ENCODE results near the gene SPO11.

GRCh38 chr20:57387945-57388371 is 58.4 kb downstream of the SPO11 start:
- TF ChIP-seq EZH2phosphoT487 (IDR thresholded peaks at IDR 0.05; ENCODE audit: low read depth) (no peak), CTCF (IDR thresholded peaks at IDR 0.05; ENCODE audit: low read depth, low read length) (no peak)
